NCI-H510A treated with DMSO at 0.1 percent for 48 hours (cell line): Measurements from ENCODE around the gene SLC38A9.

Source experiments
- DNase-seq: peaks from one replicate; lab custom pipeline; 2025; lab: John Stamatoyannopoulos, UW

SLC38A9 gene

DNA sequence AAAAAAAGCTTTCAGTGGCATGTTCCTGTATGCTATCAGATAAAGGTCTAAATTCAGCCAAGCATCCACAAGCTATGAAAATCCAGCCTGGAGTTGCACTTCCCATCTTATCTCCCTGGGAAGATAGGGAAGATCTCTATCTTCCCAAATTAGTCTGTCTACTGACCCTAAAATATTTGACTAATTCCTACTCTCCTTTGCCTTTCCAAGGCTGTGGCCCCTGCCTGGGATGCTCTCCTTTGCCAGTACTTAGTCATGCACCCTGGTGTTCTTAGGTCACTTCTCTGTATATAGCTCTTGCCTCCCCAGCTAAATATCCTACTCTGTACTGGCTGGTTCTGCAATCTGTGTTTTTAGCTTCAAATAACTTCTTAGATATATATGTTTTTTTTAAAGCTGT lies 133.4 kb downstream of the SLC38A9 start:
- no peak for DNase-seq

GRCh38 chr5:55577353-55578060 lies 134.6 kb downstream of the SLC38A9 start:
- DNase-seq, result no peak

- no peak for DNase-seq
Observed at GRCh38 chr5:55576661-55577060, 135.5 kb downstream of the SLC38A9 start.
